Omental fat pad (tissue), 4 donors: ENCODE measurements around the gene CDKL4. TPM values are rescaled to one million over a fixed set of nuclear protein-coding genes. Genes with fewer than 3 reads are reported as not detected.

Source experiments
- ATAC-seq: fragments of 150-250 bp; one replicate; pipeline ENCODE4 v1.9.1; 2016; ENCODE audit warnings: mild to moderate bottlenecking, moderate library complexity; ENCODE audit not compliant: low FRiP score
- DNase-seq: peaks from one replicate; pipeline ENCODE4 v3.0.0-alpha.2; 2019; ENCODE audit warnings: low spot score
- total RNA-seq, 4 donors: library from RNA; depleted of rRNA; stranded (reverse); fragments of >200 nt; gene quantifications; one replicate each; pipeline ENCODE4 v1.1.0, GENCODE V29; 2016
- TF ChIP-seq, protein P1 (sequence below), 3 donors: fragments of 450-650 bp; IDR thresholded peaks; one replicate each; pipeline ENCODE4 v1.5.1; 2016 to 2017; ENCODE audit warnings: antibody characterized with exemption in 3 of 3, mild to moderate bottlenecking in 3 of 3, moderate library complexity in 2 of 3

Gene CDKL4
- total RNA-seq, 4 donors from 2014 or later = 0.65 to 0.72 TPM; not detected in 2

GRCh38 chr2:39218391-39218790, 25.4 kb downstream of the CDKL4 start:
- ATAC-seq (no peak), DNase-seq (no peak)
- TF ChIP-seq, protein P1, sequence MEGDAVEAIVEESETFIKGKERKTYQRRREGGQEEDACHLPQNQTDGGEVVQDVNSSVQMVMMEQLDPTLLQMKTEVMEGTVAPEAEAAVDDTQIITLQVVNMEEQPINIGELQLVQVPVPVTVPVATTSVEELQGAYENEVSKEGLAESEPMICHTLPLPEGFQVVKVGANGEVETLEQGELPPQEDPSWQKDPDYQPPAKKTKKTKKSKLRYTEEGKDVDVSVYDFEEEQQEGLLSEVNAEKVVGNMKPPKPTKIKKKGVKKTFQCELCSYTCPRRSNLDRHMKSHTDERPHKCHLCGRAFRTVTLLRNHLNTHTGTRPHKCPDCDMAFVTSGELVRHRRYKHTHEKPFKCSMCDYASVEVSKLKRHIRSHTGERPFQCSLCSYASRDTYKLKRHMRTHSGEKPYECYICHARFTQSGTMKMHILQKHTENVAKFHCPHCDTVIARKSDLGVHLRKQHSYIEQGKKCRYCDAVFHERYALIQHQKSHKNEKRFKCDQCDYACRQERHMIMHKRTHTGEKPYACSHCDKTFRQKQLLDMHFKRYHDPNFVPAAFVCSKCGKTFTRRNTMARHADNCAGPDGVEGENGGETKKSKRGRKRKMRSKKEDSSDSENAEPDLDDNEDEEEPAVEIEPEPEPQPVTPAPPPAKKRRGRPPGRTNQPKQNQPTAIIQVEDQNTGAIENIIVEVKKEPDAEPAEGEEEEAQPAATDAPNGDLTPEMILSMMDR (IDR thresholded peaks at IDR 0.05) = no peak

DNA sequence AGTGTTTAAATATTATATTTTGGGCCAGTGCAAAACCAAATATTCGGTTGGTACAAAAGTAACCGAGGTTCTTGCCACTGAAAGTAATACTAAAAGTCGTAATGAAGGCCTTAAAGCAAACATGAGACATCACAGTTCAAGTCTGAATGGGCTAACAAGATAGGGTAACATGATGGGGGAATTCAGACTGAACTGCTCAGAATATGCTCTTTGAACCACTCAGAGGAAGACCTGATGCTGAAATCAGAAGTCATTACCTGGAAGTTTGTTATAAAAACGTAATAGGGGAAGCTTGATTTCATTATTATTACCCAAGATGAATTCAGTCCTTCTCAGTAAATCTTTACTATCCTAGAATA, 26.6 kb downstream of the CDKL4 start:
- DNase-seq = no peak
- TF ChIP-seq, protein P1 (IDR thresholded peaks at IDR 0.05) = no peak

GRCh38 chr2:39216346-39217191, 27.2 kb downstream of the CDKL4 start:
- TF ChIP-seq, protein P1 (IDR thresholded peaks at IDR 0.05) = no peak
- no peak for DNase-seq
- ATAC-seq = no peak

More for the DNA sequence above, 26.6 kb downstream of the CDKL4 start:
- no peak for ATAC-seq

DNA sequence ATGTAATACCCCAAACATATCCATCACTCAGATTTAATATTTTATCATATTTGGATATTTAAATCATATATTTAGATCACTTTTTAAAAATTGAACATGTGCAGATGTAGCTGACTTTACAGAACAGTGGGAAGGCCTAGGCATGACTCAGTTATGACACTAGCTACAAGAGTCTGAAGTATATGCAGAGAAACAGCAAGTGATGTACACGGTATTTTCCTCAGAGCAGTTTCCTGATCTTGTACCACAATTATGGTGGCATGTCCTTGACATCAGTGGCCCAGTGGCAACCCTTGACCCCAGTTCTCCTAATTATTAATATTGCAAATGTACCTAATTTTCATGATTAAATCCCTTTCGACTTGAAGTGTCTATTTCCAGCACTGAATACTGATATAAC, 28.2 kb downstream of the CDKL4 start:
- ATAC-seq (no peak), DNase-seq (no peak)
- TF ChIP-seq, protein P1 (IDR thresholded peaks at IDR 0.05) = no peak

- DNase-seq = no peak
- no peak for ATAC-seq
- TF ChIP-seq, protein P1 (IDR thresholded peaks at IDR 0.05) = no peak
Observed at GRCh38 chr2:39213015-39213414, 30.8 kb downstream of the CDKL4 start.

GRCh38 chr2:39210846-39211245, 32.9 kb downstream of the CDKL4 start:
- ATAC-seq (no peak), DNase-seq (no peak)
- TF ChIP-seq, protein P1 (IDR thresholded peaks at IDR 0.05) = no peak

GRCh38 chr2:39203382-39203781, 40.4 kb downstream of the CDKL4 start:
- ATAC-seq (no peak), DNase-seq (no peak)
- TF ChIP-seq, protein P1 (IDR thresholded peaks at IDR 0.05) = no peak
